ENCODE data around the gene AADACL4. TPM values are rescaled to one million over a fixed set of nuclear protein-coding genes. Genes with fewer than 3 reads are reported as not detected.
"Not testable (repeated sequence)": the region's sequence is repeated elsewhere in the genome, so short reads cannot be mapped to it uniquely, and the experiment has no call there.

AADACL4 gene
- total RNA-seq, 1 donor from 2014 or later, result not detected

DNA sequence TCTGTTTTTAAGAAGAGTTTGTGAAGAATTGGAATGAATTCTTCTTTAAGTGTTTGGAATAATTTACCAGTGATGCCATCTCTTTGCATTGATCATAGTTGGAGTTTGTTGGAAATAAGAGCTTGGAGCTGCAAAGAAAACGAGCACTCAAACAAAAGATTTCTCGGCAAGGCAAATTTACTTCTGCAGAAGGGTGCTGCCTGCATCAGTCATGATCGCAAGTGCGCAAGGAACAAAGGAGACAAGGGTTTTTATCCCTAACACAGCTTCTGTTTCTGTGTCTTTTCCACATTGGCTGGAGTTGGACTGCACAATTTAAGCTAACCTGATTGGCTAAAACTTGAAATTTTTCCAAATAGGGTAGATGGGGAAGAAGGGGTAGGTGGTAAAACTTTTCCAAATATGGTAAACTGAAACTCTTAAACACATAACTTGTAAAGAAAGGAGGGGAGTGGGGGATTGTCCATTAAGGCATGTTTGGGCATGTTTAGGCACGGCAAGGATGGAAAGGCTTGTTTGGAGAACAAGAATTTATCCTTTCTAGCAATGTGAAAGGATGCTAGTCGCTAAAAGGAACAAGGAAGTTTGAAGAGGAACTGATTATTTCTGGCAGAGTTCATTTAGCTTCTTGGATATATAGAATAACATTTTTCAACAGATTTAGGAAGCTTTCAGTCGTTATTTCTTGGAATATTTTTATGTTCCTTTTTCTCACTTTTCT, 3.5 kb upstream of the AADACL4 start:
- Mint-ChIP-seq H3K36me3 (ENCODE audit: low read depth) (no peaks in the 10 kb centered on the region), H3K9me3 (peaks cover 30% of the 10 kb centered on the region), H3K4me3 (ENCODE audit: low read depth) (no peak overlapping the region), H3K4me1 (ENCODE audit: low read depth) (no peaks in the 10 kb centered on the region), H3K27me3 (ENCODE audit: low read depth) (no peaks in the 10 kb centered on the region), H3K27ac (no peak overlapping the region)
- no peak for DNase-seq (ENCODE audit: low spot score)
- intact Hi-C loops (cut with micrococcal nuclease), result no loop called here

DNA sequence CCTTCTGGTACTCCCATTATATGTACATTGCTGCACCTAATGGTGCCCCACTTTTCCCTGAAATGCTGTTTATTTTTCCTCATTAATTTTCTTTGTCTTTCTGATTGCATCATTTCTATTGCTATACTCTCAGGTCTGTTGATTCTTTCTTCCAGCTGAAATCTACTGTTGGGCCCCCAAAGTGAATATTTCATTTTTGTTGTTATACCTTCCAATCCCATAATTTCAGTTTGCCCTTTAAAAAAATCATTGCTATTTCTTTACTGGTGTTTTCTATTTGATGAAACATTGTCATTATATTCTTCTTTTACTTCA, 3.0 kb upstream of the AADACL4 start:
- no peak overlapping the region for H3K4me3 Mint-ChIP-seq (ENCODE audit: low read depth)
- no peaks in the 10 kb centered on the region for H3K27me3 Mint-ChIP-seq (ENCODE audit: low read depth)
- DNase-seq (ENCODE audit: low spot score), result no peak
- intact Hi-C loops (cut with micrococcal nuclease), result no loop called here
- no peaks in the 10 kb centered on the region for H3K36me3 Mint-ChIP-seq (ENCODE audit: low read depth)
- H3K27ac Mint-ChIP-seq, result no peak overlapping the region
- peaks cover 30% of the 10 kb centered on the region for H3K9me3 Mint-ChIP-seq
- no peaks in the 10 kb centered on the region for H3K4me1 Mint-ChIP-seq (ENCODE audit: low read depth)

DNA sequence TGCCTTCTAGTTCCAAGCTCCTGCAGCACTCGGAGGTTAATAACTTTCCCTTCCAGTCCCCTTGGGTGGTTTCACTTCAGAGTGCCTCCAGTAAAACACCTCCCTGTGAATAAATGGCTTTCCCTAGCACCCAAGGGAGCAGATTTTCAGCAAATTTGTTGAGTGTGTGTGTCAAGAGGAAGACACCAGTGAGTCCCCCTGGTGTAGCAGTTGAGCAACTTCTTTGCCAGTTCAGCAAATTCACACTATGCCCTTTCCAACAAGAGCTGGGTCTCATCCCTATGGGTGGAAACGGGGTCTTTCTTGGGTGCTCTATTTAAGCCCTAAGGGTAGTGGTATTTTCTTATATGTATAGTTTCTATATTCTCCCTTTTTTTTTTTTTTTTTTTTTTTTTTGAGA, 806 bp upstream of the AADACL4 start:
- DNase-seq (ENCODE audit: low spot score), result no peak
- Mint-ChIP-seq H3K4me3 (ENCODE audit: low read depth) (no peak overlapping the region), H3K36me3 (ENCODE audit: low read depth) (no peaks in the 10 kb centered on the region), H3K27me3 (ENCODE audit: low read depth) (peaks cover 6% of the 10 kb centered on the region), H3K4me1 (ENCODE audit: low read depth) (no peaks in the 10 kb centered on the region), H3K9me3 (peaks cover 30% of the 10 kb centered on the region), H3K27ac (no peak overlapping the region)
- intact Hi-C loops (cut with micrococcal nuclease), result no loop called here

DNA sequence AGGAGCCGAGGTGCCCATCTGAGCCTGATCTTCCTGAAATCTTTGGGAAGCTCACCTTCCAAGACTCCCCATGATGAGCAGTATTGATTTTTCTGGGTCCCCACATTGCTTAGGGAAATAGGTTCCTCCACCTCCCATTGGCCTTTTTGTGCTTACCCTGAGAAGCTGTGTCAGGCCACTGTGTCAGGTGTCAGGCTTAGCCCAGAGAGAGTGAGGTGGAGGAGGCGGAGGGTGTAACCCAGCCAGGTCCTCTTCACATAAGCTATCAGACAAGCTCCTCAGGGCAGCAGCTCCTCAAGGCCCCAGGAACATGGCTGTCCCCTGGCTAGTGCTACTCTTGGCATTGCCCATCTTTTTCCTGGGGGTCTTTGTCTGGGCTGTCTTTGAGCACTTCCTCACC, 352 bp downstream of the AADACL4 start:
- no peaks in the 10 kb centered on the region for H3K36me3 Mint-ChIP-seq (ENCODE audit: low read depth)
- peaks cover 30% of the 10 kb centered on the region for H3K9me3 Mint-ChIP-seq
- no peak overlapping the region for H3K4me3 Mint-ChIP-seq (ENCODE audit: low read depth)
- H3K4me1 Mint-ChIP-seq (ENCODE audit: low read depth), result no peaks in the 10 kb centered on the region
- H3K27ac Mint-ChIP-seq, result no peak overlapping the region
- intact Hi-C loops (cut with micrococcal nuclease), result no loop called here
- DNase-seq (ENCODE audit: low spot score), result no peak
- peaks cover 6% of the 10 kb centered on the region for H3K27me3 Mint-ChIP-seq (ENCODE audit: low read depth)

GRCh38 chr1:12644829-12645228, 944 bp downstream of the AADACL4 start:
- intact Hi-C loops (cut with micrococcal nuclease), result no loop called here
- Mint-ChIP-seq H3K27me3 (ENCODE audit: low read depth) (peaks cover 6% of the 10 kb centered on the region), H3K36me3 (ENCODE audit: low read depth) (no peaks in the 10 kb centered on the region), H3K4me3 (ENCODE audit: low read depth) (no peak overlapping the region), H3K9me3 (peaks cover 24% of the 10 kb centered on the region), H3K4me1 (ENCODE audit: low read depth) (no peaks in the 10 kb centered on the region), H3K27ac (no peak overlapping the region)
- DNase-seq (ENCODE audit: low spot score), result no peak

DNA sequence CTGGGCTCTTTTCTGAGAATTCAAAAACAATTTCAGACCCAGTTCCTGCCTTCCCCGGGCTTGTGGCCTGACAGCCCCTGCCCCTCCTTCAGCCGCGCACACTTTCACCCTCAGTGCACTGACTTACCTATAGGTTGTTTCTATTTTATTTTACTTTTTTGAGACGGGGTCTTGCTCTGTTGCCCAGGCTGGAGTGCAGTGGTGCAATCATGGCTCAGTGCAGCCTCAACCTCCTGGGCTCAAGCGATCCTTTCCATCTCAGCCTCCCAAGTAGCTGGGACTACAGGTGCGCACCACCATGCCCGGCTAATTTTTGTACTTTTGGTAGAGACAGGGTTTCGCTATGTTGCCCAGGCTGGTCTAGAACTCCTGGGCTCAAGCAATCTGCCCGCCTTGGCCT, 1.5 kb downstream of the AADACL4 start:
- intact Hi-C loops (cut with micrococcal nuclease); H3K27ac Mint-ChIP-seq; H3K4me3 Mint-ChIP-seq (ENCODE audit: low read depth); H3K4me1 Mint-ChIP-seq (ENCODE audit: low read depth); H3K36me3 Mint-ChIP-seq (ENCODE audit: low read depth); DNase-seq (ENCODE audit: low spot score): not testable (repeated sequence)
- Mint-ChIP-seq H3K9me3 (peaks cover 18% of the 10 kb centered on the region), H3K27me3 (ENCODE audit: low read depth) (peaks cover 11% of the 10 kb centered on the region)

GRCh38 chr1:12648741-12649140, 4.9 kb downstream of the AADACL4 start:
- Mint-ChIP-seq H3K9me3 (no peaks in the 10 kb centered on the region), H3K4me3 (ENCODE audit: low read depth) (no peak overlapping the region)

DNA sequence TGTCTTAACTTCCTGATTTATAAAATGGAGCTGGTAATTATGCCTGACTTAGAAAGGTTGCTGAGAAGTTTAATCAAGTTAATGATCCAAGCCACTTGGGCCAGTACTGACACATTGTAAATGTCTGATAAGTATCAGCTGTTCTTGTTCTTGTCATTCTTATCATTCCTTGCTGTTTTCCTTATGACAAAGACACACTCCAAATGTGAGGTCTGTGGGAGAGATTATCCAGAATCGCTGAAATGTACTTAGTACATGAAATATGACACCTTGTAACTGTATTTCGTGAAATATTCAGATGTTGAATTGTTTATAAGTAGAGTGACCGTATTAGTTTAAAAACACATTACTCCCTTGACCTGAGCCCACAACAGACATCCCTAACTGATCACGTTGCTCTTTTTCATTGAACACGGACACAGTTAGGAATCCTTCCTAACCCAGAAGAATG, 6.1 kb downstream of the AADACL4 start:
- Mint-ChIP-seq H3K9me3 (no peaks in the 10 kb centered on the region), H3K27ac (no peak overlapping the region), H3K4me3 (ENCODE audit: low read depth) (no peak overlapping the region), H3K27me3 (ENCODE audit: low read depth) (peaks cover 15% of the 10 kb centered on the region), H3K4me1 (ENCODE audit: low read depth) (no peaks in the 10 kb centered on the region), H3K36me3 (ENCODE audit: low read depth) (no peaks in the 10 kb centered on the region)
- intact Hi-C loops (cut with micrococcal nuclease), result no loop called here
- DNase-seq (ENCODE audit: low spot score), result no peak

More at GRCh38 chr1:12648741-12649140, 4.9 kb downstream of the AADACL4 start:
- H3K4me1 Mint-ChIP-seq (ENCODE audit: low read depth), result no peaks in the 10 kb centered on the region
- H3K36me3 Mint-ChIP-seq (ENCODE audit: low read depth), result no peaks in the 10 kb centered on the region
- DNase-seq (ENCODE audit: low spot score), result no peak
- peaks cover 15% of the 10 kb centered on the region for H3K27me3 Mint-ChIP-seq (ENCODE audit: low read depth)
- H3K27ac Mint-ChIP-seq, result no peak overlapping the region
- intact Hi-C loops (cut with micrococcal nuclease), result no loop called here

GRCh38 chr1:12654004-12654567, 10.2 kb downstream of the AADACL4 start:
- intact Hi-C loops (cut with micrococcal nuclease), result no loop called here
- H3K27me3 Mint-ChIP-seq (ENCODE audit: low read depth), result peaks cover 15% of the 10 kb centered on the region
- H3K4me1 Mint-ChIP-seq (ENCODE audit: low read depth), result peaks cover 7% of the 10 kb centered on the region
- DNase-seq (ENCODE audit: low spot score), result no peak
- no peaks in the 10 kb centered on the region for H3K9me3 Mint-ChIP-seq
- no peak overlapping the region for H3K4me3 Mint-ChIP-seq (ENCODE audit: low read depth)
- no peaks in the 10 kb centered on the region for H3K36me3 Mint-ChIP-seq (ENCODE audit: low read depth)
- H3K27ac Mint-ChIP-seq, result no peak overlapping the region

GRCh38 chr1:12654657-12655056, 10.8 kb downstream of the AADACL4 start:
- DNase-seq (ENCODE audit: low spot score), result no peak
- no peaks in the 10 kb centered on the region for H3K9me3 Mint-ChIP-seq
- no peak overlapping the region for H3K4me3 Mint-ChIP-seq (ENCODE audit: low read depth)
- H3K36me3 Mint-ChIP-seq (ENCODE audit: low read depth), result no peaks in the 10 kb centered on the region
- H3K27me3 Mint-ChIP-seq (ENCODE audit: low read depth), result peaks cover 15% of the 10 kb centered on the region
- H3K4me1 Mint-ChIP-seq (ENCODE audit: low read depth), result peaks cover 7% of the 10 kb centered on the region
- H3K27ac Mint-ChIP-seq, result no peak overlapping the region
- intact Hi-C loops (cut with micrococcal nuclease), result no loop called here

GRCh38 chr1:12656575-12656974, 12.7 kb downstream of the AADACL4 start:
- intact Hi-C loops (cut with micrococcal nuclease), result no loop called here
- DNase-seq (ENCODE audit: low spot score), result no peak
- H3K27me3 Mint-ChIP-seq (ENCODE audit: low read depth), result peaks cover 10% of the 10 kb centered on the region
- H3K36me3 Mint-ChIP-seq (ENCODE audit: low read depth), result no peaks in the 10 kb centered on the region
- no peak overlapping the region for H3K4me3 Mint-ChIP-seq (ENCODE audit: low read depth)
- H3K9me3 Mint-ChIP-seq, result no peaks in the 10 kb centered on the region
- no peak overlapping the region for H3K27ac Mint-ChIP-seq
- H3K4me1 Mint-ChIP-seq (ENCODE audit: low read depth), result peaks cover 7% of the 10 kb centered on the region

DNA sequence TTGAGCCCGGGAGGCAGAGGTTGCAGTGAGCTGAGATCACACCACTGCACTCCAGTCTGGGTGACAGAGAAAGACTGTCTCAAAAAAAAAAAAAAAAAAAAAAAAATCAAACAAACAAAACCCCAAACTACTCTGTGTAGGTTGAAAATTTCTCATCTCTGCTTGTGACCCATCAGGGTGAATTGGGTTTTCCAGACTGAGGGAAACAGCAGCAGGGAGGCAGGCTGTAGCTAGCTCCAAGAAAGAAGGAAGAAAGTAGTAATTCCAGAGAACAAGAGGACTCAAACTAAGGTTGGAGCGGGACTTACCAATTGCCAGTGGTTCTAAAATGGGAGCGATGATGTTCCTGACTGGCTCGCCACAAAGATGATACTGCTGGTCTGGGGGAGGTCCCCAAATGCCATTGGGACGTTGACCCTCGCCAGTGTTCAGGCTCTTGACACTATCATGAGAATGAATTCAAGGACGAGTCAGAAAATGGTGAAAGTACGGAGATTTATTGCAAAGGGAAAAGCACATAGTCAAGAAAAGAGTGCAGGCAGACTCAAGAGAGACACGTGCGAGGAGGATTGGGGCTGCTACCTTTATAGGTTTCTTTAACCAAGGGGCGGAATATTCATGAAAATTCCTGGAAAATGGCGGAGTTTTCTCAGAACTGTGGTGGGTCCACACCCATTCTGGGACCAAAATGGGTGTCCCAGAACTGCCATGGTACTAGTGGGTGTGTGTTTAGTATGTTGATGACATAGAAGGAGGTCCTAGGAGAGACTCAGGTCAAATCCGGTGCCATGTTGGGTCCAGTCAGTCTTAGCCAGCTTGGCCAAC, 13.4 kb downstream of the AADACL4 start:
- DNase-seq (ENCODE audit: low spot score), result no peak
- H3K36me3 Mint-ChIP-seq (ENCODE audit: low read depth), result no peaks in the 10 kb centered on the region
- intact Hi-C loops (cut with micrococcal nuclease), result no loop called here
- peaks cover 13% of the 10 kb centered on the region for H3K27me3 Mint-ChIP-seq (ENCODE audit: low read depth)
- no peaks in the 10 kb centered on the region for H3K9me3 Mint-ChIP-seq
- H3K4me3 Mint-ChIP-seq (ENCODE audit: low read depth), result no peak overlapping the region
- H3K27ac Mint-ChIP-seq, result no peak overlapping the region
- H3K4me1 Mint-ChIP-seq (ENCODE audit: low read depth), result peaks cover 7% of the 10 kb centered on the region

DNA sequence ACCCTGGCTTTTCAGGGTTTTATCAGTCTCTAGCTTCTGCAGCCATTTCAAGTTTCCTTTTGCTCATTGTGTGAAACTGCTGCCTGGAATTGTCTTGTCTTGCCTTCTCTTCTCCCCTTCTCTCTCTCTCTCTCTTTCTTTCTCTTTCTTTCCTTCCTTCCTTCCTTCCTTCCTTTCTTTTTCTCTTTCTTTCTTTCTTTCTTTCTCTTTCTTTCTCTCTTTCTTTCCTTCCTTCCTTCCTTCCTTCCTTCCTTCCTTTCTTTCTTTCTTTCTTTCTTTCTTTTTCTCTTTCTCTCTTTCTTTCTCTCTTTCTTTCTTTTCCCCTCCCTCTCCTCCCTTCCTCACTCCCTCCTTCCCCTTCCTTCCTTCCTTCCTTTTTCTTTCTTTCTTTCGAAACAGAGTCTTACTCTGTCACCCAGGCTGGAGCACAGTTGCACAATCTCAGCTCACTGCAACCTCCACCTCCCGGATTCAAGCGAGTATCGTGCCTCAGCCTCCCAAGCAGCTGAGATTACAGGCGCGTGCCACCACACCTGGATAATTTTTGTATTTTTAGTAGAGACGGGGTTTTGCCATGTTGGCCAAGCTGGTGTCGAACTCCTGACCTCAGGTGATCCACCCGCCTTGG, 14.1 kb downstream of the AADACL4 start:
- H3K27me3 Mint-ChIP-seq (ENCODE audit: low read depth), result peaks cover 13% of the 10 kb centered on the region
- DNase-seq (ENCODE audit: low spot score); H3K27ac Mint-ChIP-seq; H3K36me3 Mint-ChIP-seq (ENCODE audit: low read depth); H3K4me1 Mint-ChIP-seq (ENCODE audit: low read depth); H3K4me3 Mint-ChIP-seq (ENCODE audit: low read depth); H3K9me3 Mint-ChIP-seq: not testable (repeated sequence)
- intact Hi-C loops (cut with micrococcal nuclease), result loop anchor here (2.0 kb wide), 2 partner anchors 37 to 385 kb away; no protein-coding TSS in a partner anchor
